GM13977 (cell line): ENCODE data around the gene SPINK2.

Experiments
- DNase-seq: peaks from one replicate; pipeline ENCODE4 v3.0.0; 2012; ENCODE audit warnings: low spot score
- CTCF ChIP-seq: IDR thresholded peaks from 2 replicates; pipeline ENCODE4 v1.5.1; 2012; ENCODE audit warnings: mild to moderate bottlenecking, control low read depth; ENCODE audit not compliant: insufficient read depth; ENCODE audit errors: extremely low read depth, missing control alignments
- in situ Hi-C: fragments of 300-500 bp; cut with MboI; formaldehyde crosslinking; loops from one replicate; pipeline ENCODE4 v1.12.0; 2022; ENCODE audit warnings: low sequenced_read_pairs, low pct_unique_long_range_greater_than_20kb, mixed read lengths, inconsistent platforms; ENCODE audit not compliant: unreplicated experiment

The SPINK2 gene

GRCh38 chr4:56760183-56760582 lies 61.3 kb downstream of the SPINK2 start:
- in situ Hi-C loops, result no loop called here
- no peak for DNase-seq
- no peak for TF ChIP-seq CTCF
